HG02642 (cell line): ENCODE results near the gene TOPBP1.
"Not testable (repeated sequence)": the region's sequence is repeated elsewhere in the genome, so short reads cannot be mapped to it uniquely, and the experiment has no call there.

Source experiments
- ATAC-seq: cut with Tn5 transposase; IDR thresholded peaks from one replicate; pipeline ENCODE4 v1.9.1; 2021; ENCODE audit warnings: mild to moderate bottlenecking; ENCODE audit not compliant: unreplicated experiment, poor library complexity

TOPBP1 gene

GRCh38 chr3:133574260-133574881 is 87.4 kb downstream of the TOPBP1 start:
- ATAC-seq: peak; percentile 39

GRCh38 chr3:133573629-133574194 is 88.0 kb downstream of the TOPBP1 start, which contains the start of gene CDV3:
TSS of gene CDV3 (plus strand) at chr3:133573686. CDS start at chr3:133574045, 359 bp downstream.
- ATAC-seq: peak; percentile 37

GRCh38 chr3:133573054-133573628 is 88.6 kb downstream of the TOPBP1 start:
- ATAC-seq: peak; percentile 79

- ATAC-seq: peak; percentile 13
These were observed 89.3 kb downstream of the TOPBP1 start for GRCh38 chr3:133572158-133573053.

- no peak for ATAC-seq
These were observed 90.8 kb downstream of the TOPBP1 start for GRCh38 chr3:133570937-133571320.

GRCh38 chr3:133570139-133570936 is 91.4 kb downstream of the TOPBP1 start:
- no peak for ATAC-seq

- ATAC-seq: no peak
These were observed 93.3 kb downstream of the TOPBP1 start for GRCh38 chr3:133568294-133569014.

- no peak for ATAC-seq
These were observed 97.9 kb downstream of the TOPBP1 start for GRCh38 chr3:133563816-133564215.

- ATAC-seq: no peak
These were observed 98.6 kb downstream of the TOPBP1 start for GRCh38 chr3:133563186-133563591.

GRCh38 chr3:133562376-133562775 is 99.4 kb downstream of the TOPBP1 start:
- no peak for ATAC-seq

GRCh38 chr3:133561679-133562078 is 100.1 kb downstream of the TOPBP1 start:
- ATAC-seq: no peak

GRCh38 chr3:133551589-133551988 is 110.2 kb downstream of the TOPBP1 start:
- ATAC-seq: not testable (repeated sequence)
